HEK293T (cell line): Measurements from ENCODE around the gene NEDD4.
"Not testable (repeated sequence)": the region's sequence is repeated elsewhere in the genome, so short reads cannot be mapped to it uniquely, and the experiment has no call there.

Experiments
- CTCF ChIA-PET: fragments of 350-600 bp; formaldehyde crosslinking; extraction: SDS; loops from one replicate; lab custom pipeline; 2021; ENCODE audit warnings: antibody characterized with exemption, inconsistent platforms; lab: Yijun Ruan, JAX
- POLR2A ChIA-PET: fragments of 350-600 bp; formaldehyde crosslinking; extraction: SDS; loops from one replicate; lab custom pipeline; 2020; ENCODE audit warnings: antibody characterized with exemption, inconsistent platforms; lab: Yijun Ruan, JAX
- DNase-seq: peaks from one replicate; pipeline ENCODE4 v3.0.0; 2012; ENCODE audit warnings: mixed read lengths; ENCODE audit errors: extremely low spot score
- ARNT ChIP-seq: fragments of 450-650 bp; IDR thresholded peaks from 2 replicates; pipeline ENCODE4 v1.6.1; 2017; ENCODE audit warnings: mild to moderate bottlenecking
- BHLHE40 ChIP-seq: fragments of 450-650 bp; IDR thresholded peaks from 2 replicates; pipeline ENCODE4 v1.6.1; 2016; ENCODE audit warnings: mild to moderate bottlenecking, moderate library complexity, borderline replicate concordance
- CTBP1 ChIP-seq: fragments of 450-650 bp; IDR thresholded peaks from 2 replicates; pipeline ENCODE4 v1.6.1; 2016; ENCODE audit warnings: borderline replicate concordance
- ELF4 ChIP-seq: fragments of 450-650 bp; IDR thresholded peaks from 2 replicates; pipeline ENCODE4 v1.6.1; 2017; ENCODE audit warnings: antibody characterized with exemption
- FOXA1 ChIP-seq: fragments of 450-650 bp; IDR thresholded peaks from 2 replicates; pipeline ENCODE4 v1.6.1; 2016; ENCODE audit warnings: mild to moderate bottlenecking
- FOXK2 ChIP-seq: fragments of 450-650 bp; IDR thresholded peaks from 2 replicates; pipeline ENCODE4 v1.6.1; 2016; ENCODE audit warnings: mild to moderate bottlenecking
- FOXM1 ChIP-seq: fragments of 450-650 bp; IDR thresholded peaks from 2 replicates; pipeline ENCODE4 v1.6.1; 2017; ENCODE audit warnings: mild to moderate bottlenecking, borderline replicate concordance
- HDGF ChIP-seq: fragments of 450-650 bp; IDR thresholded peaks from 2 replicates; pipeline ENCODE4 v1.6.1; 2017; ENCODE audit warnings: antibody characterized with exemption, borderline replicate concordance
- L3MBTL2 ChIP-seq: fragments of 450-650 bp; conservative IDR thresholded peaks from 2 replicates; pipeline ENCODE4 v1.6.1; 2016; ENCODE audit warnings: mild to moderate bottlenecking
- LEF1 ChIP-seq: fragments of 450-650 bp; IDR thresholded peaks from 2 replicates; pipeline ENCODE4 v1.6.1; 2017; ENCODE audit warnings: mild to moderate bottlenecking, borderline replicate concordance
- NFRKB ChIP-seq: fragments of 450-650 bp; IDR thresholded peaks from 2 replicates; pipeline ENCODE4 v1.6.1; 2016; ENCODE audit warnings: mild to moderate bottlenecking, moderate library complexity
- PKNOX1 ChIP-seq: fragments of 450-650 bp; IDR thresholded peaks from 2 replicates; pipeline ENCODE4 v1.6.1; 2016
- SP1 ChIP-seq: fragments of 450-650 bp; IDR thresholded peaks from 2 replicates; pipeline ENCODE4 v1.6.1; 2017
- SUZ12 ChIP-seq: fragments of 450-650 bp; IDR thresholded peaks from 2 replicates; pipeline ENCODE4 v1.6.1; 2016; ENCODE audit warnings: mild to moderate bottlenecking
- TARDBP ChIP-seq: fragments of 450-650 bp; IDR thresholded peaks from 2 replicates; pipeline ENCODE4 v1.6.1; 2016
- ZNF384 ChIP-seq: fragments of 450-650 bp; IDR thresholded peaks from 2 replicates; pipeline ENCODE4 v1.6.1; 2016

Gene NEDD4

GRCh38 chr15:55872471-55872870 lies 120.9 kb downstream of the NEDD4 start:
- CTCF ChIA-PET: no interaction called here
- TF ChIP-seq ELF4: no peak
- DNase-seq: no peak
- POLR2A ChIA-PET: no interaction called here

GRCh38 chr15:55869660-55870059 lies 123.8 kb downstream of the NEDD4 start:
- CTCF ChIA-PET: no interaction called here
- TF ChIP-seq ZNF384 (no peak), PKNOX1 (no peak), LEF1 (no peak), FOXM1 (no peak), BHLHE40 (no peak), FOXA1 (no peak), TARDBP (no peak), L3MBTL2 (no peak), FOXK2 (no peak), SP1 (no peak), CTBP1 (no peak), ELF4 (no peak)
- no peak for DNase-seq
- POLR2A ChIA-PET: no interaction called here

GRCh38 chr15:55868707-55869106 lies 124.7 kb downstream of the NEDD4 start:
- TF ChIP-seq SP1 (no peak), ELF4 (no peak), CTBP1 (no peak), FOXM1 (no peak), TARDBP (no peak), L3MBTL2 (no peak), FOXA1 (no peak), NFRKB (no peak), HDGF (no peak), PKNOX1 (no peak), FOXK2 (no peak)
- ChIA-PET CTCF (no interaction called here), POLR2A (no interaction called here)
- DNase-seq: no peak

- POLR2A ChIA-PET, CTCF ChIA-PET, DNase-seq: not testable (repeated sequence)
These were observed 125.1 kb downstream of the NEDD4 start for GRCh38 chr15:55868291-55868690.

GRCh38 chr15:55863911-55864310 lies 129.5 kb downstream of the NEDD4 start:
- ChIA-PET POLR2A (no interaction called here), CTCF (no interaction called here)
- TF ChIP-seq L3MBTL2 (no peak), ELF4 (no peak), CTBP1 (no peak), PKNOX1 (no peak)
- DNase-seq: no peak

GRCh38 chr15:55861115-55861514 lies 132.3 kb downstream of the NEDD4 start:
- POLR2A ChIA-PET: no interaction called here
- CTCF ChIA-PET: no interaction called here
- DNase-seq: no peak
- TF ChIP-seq NFRKB: no peak
- TF ChIP-seq FOXA1: no peak
- no peak for TF ChIP-seq BHLHE40
- TF ChIP-seq FOXM1: no peak
- no peak for TF ChIP-seq FOXK2
- no peak for TF ChIP-seq PKNOX1
- no peak for TF ChIP-seq ARNT
- no peak for TF ChIP-seq LEF1
- no peak for TF ChIP-seq HDGF
- TF ChIP-seq SP1: no peak
- no peak for TF ChIP-seq SUZ12

GRCh38 chr15:55860468-55860867 lies 132.9 kb downstream of the NEDD4 start:
- POLR2A ChIA-PET: no interaction called here
- no peak for TF ChIP-seq SUZ12
- no peak for TF ChIP-seq LEF1
- no peak for TF ChIP-seq TARDBP
- no peak for TF ChIP-seq FOXK2
- TF ChIP-seq BHLHE40: no peak
- TF ChIP-seq FOXA1: no peak
- no peak for TF ChIP-seq L3MBTL2
- DNase-seq: no peak
- CTCF ChIA-PET: no interaction called here
